Measurements from ENCODE around the gene COLEC12.

Gene COLEC12

GRCh38 chr18:489244-490023 lies 11.1 kb downstream of the COLEC12 start:
- H3K27ac ChIP-seq (ENCODE audit: insufficient read depth in 1 of 2, low read depth in 1 of 2, low read length in 2 of 2, poor library complexity in 1 of 2, severe bottlenecking in 2 of 2): no peak overlapping the region
- ChIA-PET POLR2A (interaction anchor here (0.8 kb wide), 1 partner anchor 10 kb away, joined by 3 read pairs; no protein-coding TSS in a partner anchor), CTCF (interaction anchor here (0.8 to 1.4 kb wide), 2 partner anchors 9 to 10 kb away, joined by 3 read pairs; no protein-coding TSS in a partner anchor)
- H3K4me1 ChIP-seq (ENCODE audit: control extremely low read depth in 1 of 4, control insufficient read depth in 4 of 4, insufficient read depth in 4 of 4, low read length in 3 of 4): peaks cover 0 to 5% (median 2%) of the 10 kb centered on the region in 4 experiments
- no peak overlapping the region for H3K4me3 ChIP-seq (ENCODE audit: control insufficient read depth in 1 of 7, extremely low read depth in 1 of 7, insufficient read depth in 4 of 7, low read depth in 2 of 7, low read length in 6 of 7)
- H3K36me3 ChIP-seq (ENCODE audit: control insufficient read depth in 4 of 4, insufficient read depth in 4 of 4, low read length in 3 of 4): no peaks in the 10 kb centered on the region
- no peaks in the 10 kb centered on the region for H3K27me3 ChIP-seq (replicated peaks in 2 of 5; ENCODE audit: control insufficient read depth in 4 of 5, insufficient read depth in 5 of 5, low read length in 4 of 5)
- WGBS (ENCODE audit: insufficient coverage): 90% methylated on average over 6 of the region's 8 CpGs
- DNase-seq: no peak
- H3K9me3 ChIP-seq (ENCODE audit: control extremely low read depth in 1 of 5, control insufficient read depth in 4 of 5, insufficient read depth in 2 of 5, low read depth in 1 of 5, low read length in 4 of 5): peaks cover 0 to 3% (median 0%) of the 10 kb centered on the region in 5 experiments

DNA sequence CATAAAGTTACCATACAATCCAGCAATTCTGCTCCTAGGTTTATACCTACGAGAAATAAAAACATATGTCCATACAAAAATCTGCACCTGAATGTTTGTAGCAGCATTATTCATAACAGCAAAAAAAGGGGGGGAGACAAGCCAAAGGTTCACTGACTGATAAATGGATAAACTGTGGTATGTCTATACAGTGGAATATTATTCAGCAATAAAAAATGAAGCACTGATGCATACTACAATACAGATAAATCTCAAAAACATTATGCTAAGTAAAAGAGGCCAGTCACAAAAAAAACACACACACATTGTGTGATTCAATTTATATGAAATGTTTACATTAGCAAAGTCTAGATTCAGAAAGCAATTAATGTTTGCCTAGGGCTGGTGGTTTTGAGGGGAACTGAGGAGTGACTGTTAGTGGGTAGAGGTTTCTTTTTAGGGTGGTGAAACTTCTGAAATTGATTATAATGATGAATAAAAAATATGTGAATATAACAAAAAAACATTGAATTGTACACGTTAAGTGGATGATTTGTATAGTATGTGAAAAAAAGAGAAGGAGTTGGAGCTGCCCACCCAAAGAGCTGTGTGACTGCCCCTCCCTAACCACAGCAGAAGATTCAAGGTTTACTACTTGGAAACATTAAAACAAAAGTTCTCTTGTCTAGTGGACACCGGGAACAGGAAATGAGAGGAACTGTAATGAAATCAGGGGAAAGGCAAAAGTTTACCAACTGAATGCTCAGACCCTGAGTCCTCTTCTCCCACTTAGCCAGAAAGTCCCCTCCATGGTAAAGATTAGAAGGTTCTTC lies 13.4 kb downstream of the COLEC12 start:
- WGBS (ENCODE audit: insufficient coverage): no CpG with 5 or more reads among the region's 3 CpGs
- peaks cover 0 to 3% (median 0%) of the 10 kb centered on the region in 5 experiments for H3K9me3 ChIP-seq (ENCODE audit: control extremely low read depth in 1 of 5, control insufficient read depth in 4 of 5, insufficient read depth in 2 of 5, low read depth in 1 of 5, low read length in 4 of 5)

GRCh38 chr18:484749-485464 lies 15.6 kb downstream of the COLEC12 start:
- 0% methylated on average over 2 of the region's 4 CpGs for WGBS (ENCODE audit: insufficient coverage)
- ChIA-PET POLR2A (no interaction called here), CTCF (interaction anchor here (1.7 kb wide), 1 partner anchor 139 kb away, joined by 6 read pairs; no protein-coding TSS in a partner anchor)
- peak; percentile 36 to 82 (median 78) for DNase-seq
- no peaks in the 10 kb centered on the region for H3K27me3 ChIP-seq (replicated peaks in 2 of 5; ENCODE audit: control insufficient read depth in 4 of 5, insufficient read depth in 5 of 5, low read length in 4 of 5)
- peaks cover 0 to 3% (median 0%) of the 10 kb centered on the region in 5 experiments for H3K9me3 ChIP-seq (ENCODE audit: control extremely low read depth in 1 of 5, control insufficient read depth in 4 of 5, insufficient read depth in 2 of 5, low read depth in 1 of 5, low read length in 4 of 5)
- no peaks in the 10 kb centered on the region for H3K36me3 ChIP-seq (ENCODE audit: control insufficient read depth in 4 of 4, insufficient read depth in 4 of 4, low read length in 3 of 4)
- H3K27ac ChIP-seq (ENCODE audit: insufficient read depth in 1 of 2, low read depth in 1 of 2, low read length in 2 of 2, poor library complexity in 1 of 2, severe bottlenecking in 2 of 2): no peak overlapping the region
- peaks cover 0 to 5% (median 2%) of the 10 kb centered on the region in 4 experiments for H3K4me1 ChIP-seq (ENCODE audit: control extremely low read depth in 1 of 4, control insufficient read depth in 4 of 4, insufficient read depth in 4 of 4, low read length in 3 of 4)
- no peak overlapping the region for H3K4me3 ChIP-seq (ENCODE audit: control insufficient read depth in 1 of 7, extremely low read depth in 1 of 7, insufficient read depth in 4 of 7, low read depth in 2 of 7, low read length in 6 of 7)

More for the DNA sequence above, 13.4 kb downstream of the COLEC12 start:
- DNase-seq: no peak
- no peaks in the 10 kb centered on the region for H3K36me3 ChIP-seq (ENCODE audit: control insufficient read depth in 4 of 4, insufficient read depth in 4 of 4, low read length in 3 of 4)
- H3K27ac ChIP-seq (ENCODE audit: insufficient read depth in 1 of 2, low read depth in 1 of 2, low read length in 2 of 2, poor library complexity in 1 of 2, severe bottlenecking in 2 of 2): no peak overlapping the region
- CTCF ChIA-PET: interaction anchor here (1.2 to 1.3 kb wide), 2 partner anchors 9 kb away, joined by 3 read pairs; no protein-coding TSS in a partner anchor
- no peak overlapping the region for H3K4me3 ChIP-seq (ENCODE audit: control insufficient read depth in 1 of 7, extremely low read depth in 1 of 7, insufficient read depth in 4 of 7, low read depth in 2 of 7, low read length in 6 of 7)
- H3K4me1 ChIP-seq (ENCODE audit: control extremely low read depth in 1 of 4, control insufficient read depth in 4 of 4, insufficient read depth in 4 of 4, low read length in 3 of 4): peaks cover 0 to 5% (median 2%) of the 10 kb centered on the region in 4 experiments
- no peaks in the 10 kb centered on the region for H3K27me3 ChIP-seq (replicated peaks in 2 of 5; ENCODE audit: control insufficient read depth in 4 of 5, insufficient read depth in 5 of 5, low read length in 4 of 5)
- POLR2A ChIA-PET: no interaction called here

- no peaks in the 10 kb centered on the region for H3K36me3 ChIP-seq (ENCODE audit: control insufficient read depth in 4 of 4, insufficient read depth in 4 of 4, low read length in 3 of 4)
- no peaks in the 10 kb centered on the region for H3K27me3 ChIP-seq (replicated peaks in 2 of 5; ENCODE audit: control insufficient read depth in 4 of 5, insufficient read depth in 5 of 5, low read length in 4 of 5)
- no peaks in the 10 kb centered on the region for H3K9me3 ChIP-seq (ENCODE audit: control extremely low read depth in 1 of 5, control insufficient read depth in 4 of 5, insufficient read depth in 2 of 5, low read depth in 1 of 5, low read length in 4 of 5)
- H3K4me1 ChIP-seq (ENCODE audit: control extremely low read depth in 1 of 4, control insufficient read depth in 4 of 4, insufficient read depth in 4 of 4, low read length in 3 of 4): no peaks in the 10 kb centered on the region
- CTCF ChIA-PET: interaction anchor here (1.1 to 2.6 kb wide), 4 partner anchors 8 to 188 kb away, joined by 3 to 8 read pairs (median 6); no protein-coding TSS in a partner anchor
- WGBS (ENCODE audit: insufficient coverage): 94% methylated on average over 2 of the region's 5 CpGs
- POLR2A ChIA-PET: no interaction called here
- H3K27ac ChIP-seq (ENCODE audit: insufficient read depth in 1 of 2, low read depth in 1 of 2, low read length in 2 of 2, poor library complexity in 1 of 2, severe bottlenecking in 2 of 2): no peak overlapping the region
- H3K4me3 ChIP-seq (ENCODE audit: control insufficient read depth in 1 of 7, extremely low read depth in 1 of 7, insufficient read depth in 4 of 7, low read depth in 2 of 7, low read length in 6 of 7): no peak overlapping the region
- no peak for DNase-seq
These were observed 21.8 kb downstream of the COLEC12 start for GRCh38 chr18:478681-479080.

GRCh38 chr18:477565-477964 lies 22.9 kb downstream of the COLEC12 start:
- WGBS (ENCODE audit: insufficient coverage): no CpG with 5 or more reads among the region's 2 CpGs
- Histone ChIP-seq H3K9me3 (ENCODE audit: control extremely low read depth in 1 of 5, control insufficient read depth in 4 of 5, insufficient read depth in 2 of 5, low read depth in 1 of 5, low read length in 4 of 5) (no peaks in the 10 kb centered on the region), H3K4me3 (ENCODE audit: control insufficient read depth in 1 of 7, extremely low read depth in 1 of 7, insufficient read depth in 4 of 7, low read depth in 2 of 7, low read length in 6 of 7) (no peak overlapping the region), H3K27ac (ENCODE audit: insufficient read depth in 1 of 2, low read depth in 1 of 2, low read length in 2 of 2, poor library complexity in 1 of 2, severe bottlenecking in 2 of 2) (no peak overlapping the region), H3K4me1 (ENCODE audit: control extremely low read depth in 1 of 4, control insufficient read depth in 4 of 4, insufficient read depth in 4 of 4, low read length in 3 of 4) (no peaks in the 10 kb centered on the region), H3K36me3 (ENCODE audit: control insufficient read depth in 4 of 4, insufficient read depth in 4 of 4, low read length in 3 of 4) (no peaks in the 10 kb centered on the region), H3K27me3 (replicated peaks in 2 of 5; ENCODE audit: control insufficient read depth in 4 of 5, insufficient read depth in 5 of 5, low read length in 4 of 5) (no peaks in the 10 kb centered on the region)
- peak; percentile 25 to 56 (median 43) for DNase-seq
- CTCF ChIA-PET: interaction anchor here (0.9 to 2.8 kb wide), 8 partner anchors 9 to 187 kb away, joined by 3 to 8 read pairs (median 4); no protein-coding TSS in a partner anchor
- POLR2A ChIA-PET: no interaction called here

DNA sequence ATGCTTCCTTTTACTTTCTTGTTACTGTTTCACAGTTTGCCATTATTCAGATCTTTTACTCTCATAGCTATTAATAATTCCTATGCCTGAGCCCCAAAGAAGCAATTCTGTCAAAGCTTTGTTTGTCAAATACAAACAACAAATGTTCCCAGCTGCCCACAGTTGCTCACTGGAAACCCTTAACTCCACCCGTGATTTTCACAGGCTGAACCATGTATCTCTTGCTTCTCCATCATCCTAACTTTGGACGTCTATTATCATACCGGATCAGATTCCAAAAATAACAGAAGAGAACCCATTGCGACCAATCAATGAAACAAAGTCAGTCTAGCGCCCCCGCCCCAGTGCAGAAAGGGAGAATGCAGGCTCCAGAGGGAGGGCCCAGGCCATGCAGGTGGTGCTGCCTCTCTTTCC lies 24.2 kb downstream of the COLEC12 start:
- Histone ChIP-seq H3K9me3 (ENCODE audit: control extremely low read depth in 1 of 5, control insufficient read depth in 4 of 5, insufficient read depth in 2 of 5, low read depth in 1 of 5, low read length in 4 of 5) (no peaks in the 10 kb centered on the region), H3K27ac (ENCODE audit: insufficient read depth in 1 of 2, low read depth in 1 of 2, low read length in 2 of 2, poor library complexity in 1 of 2, severe bottlenecking in 2 of 2) (no peak overlapping the region), H3K4me1 (ENCODE audit: control extremely low read depth in 1 of 4, control insufficient read depth in 4 of 4, insufficient read depth in 4 of 4, low read length in 3 of 4) (no peaks in the 10 kb centered on the region), H3K36me3 (ENCODE audit: control insufficient read depth in 4 of 4, insufficient read depth in 4 of 4, low read length in 3 of 4) (no peaks in the 10 kb centered on the region), H3K4me3 (ENCODE audit: control insufficient read depth in 1 of 7, extremely low read depth in 1 of 7, insufficient read depth in 4 of 7, low read depth in 2 of 7, low read length in 6 of 7) (no peak overlapping the region), H3K27me3 (replicated peaks in 2 of 5; ENCODE audit: control insufficient read depth in 4 of 5, insufficient read depth in 5 of 5, low read length in 4 of 5) (no peaks in the 10 kb centered on the region)
- WGBS (ENCODE audit: insufficient coverage): 98% methylated on average over 5 of the region's 6 CpGs
- ChIA-PET POLR2A (no interaction called here), CTCF (interaction anchor here (1.6 to 2.8 kb wide), 4 partner anchors 10 to 183 kb away, joined by 4 to 8 read pairs (median 8); no protein-coding TSS in a partner anchor)
- no peak for DNase-seq

Measured in common myeloid progenitor, CD34-positive (primary cell).